Lung (tissue), 12 donors: ENCODE results near the gene C1QTNF5. TPM values are rescaled to one million over a fixed set of nuclear protein-coding genes. Genes with fewer than 3 reads are reported as not detected.

Source experiments
- ATAC-seq: fragments of 200-7000 bp; cut with Tn5 transposase; one replicate; pipeline ENCODE4 v1.9.1; 2020; ENCODE audit warnings: moderate number of reproducible peaks; ENCODE audit not compliant: insufficient read depth, low FRiP score
- DNase-seq, 3 donors: peaks; one replicate each; pipeline ENCODE4 v3.0.0-alpha.2; 2013 to 2017
- H3K27ac ChIP-seq, 2 donors: one replicate each; pipeline ENCODE4 v1.5.1; 2013; ENCODE audit warnings: mild to moderate bottlenecking in 2 of 2, moderate library complexity in 2 of 2, control low read depth in 1 of 2, inconsistent platforms in 1 of 2, low read depth in 1 of 2, low read length in 1 of 2
- H3K27me3 ChIP-seq, 3 donors: one replicate each; pipeline ENCODE4 v1.5.1; 2013; ENCODE audit warnings: low read length in 2 of 3; ENCODE audit not compliant: control insufficient read depth in 3 of 3, insufficient read depth in 3 of 3
- H3K36me3 ChIP-seq, 4 donors: one replicate each; pipeline ENCODE4 v1.5.1; 2013; ENCODE audit warnings: low read length in 4 of 4, mild to moderate bottlenecking in 1 of 4, moderate library complexity in 1 of 4; ENCODE audit not compliant: control insufficient read depth in 4 of 4, insufficient read depth in 4 of 4
- H3K4me1 ChIP-seq, 5 donors: one replicate each; pipeline ENCODE4 v1.5.1; 2013; ENCODE audit warnings: low read length in 5 of 5, mild to moderate bottlenecking in 2 of 5, moderate library complexity in 1 of 5; ENCODE audit not compliant: control insufficient read depth in 5 of 5, insufficient read depth in 5 of 5
- H3K4me3 ChIP-seq: one replicate; pipeline ENCODE4 v1.5.1; 2013; ENCODE audit warnings: mild to moderate bottlenecking, control low read depth, moderate library complexity
- H3K9ac ChIP-seq, 2 donors: one replicate each; pipeline ENCODE4 v1.5.1; 2013; ENCODE audit warnings: low read length in 2 of 2, control low read depth in 1 of 2; ENCODE audit not compliant: insufficient read depth in 1 of 2
- H3K9me3 ChIP-seq, 4 donors: one replicate each; pipeline ENCODE4 v1.5.1; 2013; ENCODE audit warnings: low read length in 3 of 4, mild to moderate bottlenecking in 1 of 4, moderate library complexity in 1 of 4; ENCODE audit not compliant: control insufficient read depth in 4 of 4, insufficient read depth in 3 of 4
- CTCF ChIP-seq: IDR thresholded peaks from 2 replicates; pipeline ENCODE4 v1.5.1; 2012; ENCODE audit warnings: mild to moderate bottlenecking; ENCODE audit errors: control extremely low read depth, extremely low read depth
- WGBS, 2 donors: extraction: QIAGEN DNeasy Blood & Tissue Kit; methylation state at CpG; one replicate each; pipeline ENCODE4 v1.1.7; 2013; 5-methylcytosine and 5-hydroxymethylcytosine counted together
- polyA plus RNA-seq, 2 donors: library from polyadenylated mRNA; stranded (reverse); fragments of 200-250 nt; gene quantifications; one replicate each; pipeline ENCODE4 v1.2.1, GENCODE V29; 2013
- total RNA-seq, 2 donors: library from RNA; depleted of rRNA in 1 of 2; stranded (reverse); fragments of >200 nt in 1 of 2; gene quantifications; one replicate each; pipeline ENCODE4 v1.2.1, GENCODE V29; 2014 to 2021
- donor health status: control.
- donor health status: control.
- donor health status: Bipolar disorder and iron deficiency.
- donor health status: healthy.
- donor health status: DM: yes; HTN: yes; CAD: no.

The C1QTNF5 gene
- total and polyA plus RNA-seq, 4 donors, result 20.2 to 34.9 (median 28.3) TPM

- no peaks in the 10 kb centered on the region for H3K27me3 ChIP-seq
- no peak overlapping the region for H3K9ac ChIP-seq
- 82 to 91% methylated on average over 8 of the region's 8 CpGs for WGBS, 2 donors
- no peak for ATAC-seq
- H3K4me1 ChIP-seq, result peaks cover 4 to 42% (median 19%) of the 10 kb centered on the region in 5 donors
- H3K36me3 ChIP-seq, result no peaks in the 10 kb centered on the region
- no peak overlapping the region for H3K4me3 ChIP-seq
- H3K27ac ChIP-seq, result peak overlapping the region in 1 of 2 donors; percentile 86
- no peak for TF ChIP-seq CTCF
- no peak for DNase-seq
- H3K9me3 ChIP-seq, result no peaks in the 10 kb centered on the region
Measured at GRCh38 chr11:119371067-119371601, 30.5 kb upstream of the C1QTNF5 start.

GRCh38 chr11:119370486-119371046, 29.9 kb upstream of the C1QTNF5 start:
- H3K4me3 ChIP-seq, result no peak overlapping the region
- H3K36me3 ChIP-seq, result no peaks in the 10 kb centered on the region
- WGBS, 2 donors, result 53 to 66% methylated on average over 8 of the region's 8 CpGs
- peaks cover 4 to 36% (median 18%) of the 10 kb centered on the region in 5 donors for H3K4me1 ChIP-seq
- DNase-seq (no peak), ATAC-seq (no peak)
- H3K27me3 ChIP-seq, result peaks cover 0 to under 1% (median 0%) of the 10 kb centered on the region in 3 donors
- H3K9me3 ChIP-seq, result no peaks in the 10 kb centered on the region
- no peak overlapping the region for H3K9ac ChIP-seq
- peak overlapping the region in 1 of 2 donors; percentile 86 for H3K27ac ChIP-seq
- TF ChIP-seq CTCF, result no peak

GRCh38 chr11:119369132-119369925, 28.6 kb upstream of the C1QTNF5 start:
- TF ChIP-seq CTCF, result no peak
- no peak for DNase-seq
- H3K4me3 ChIP-seq, result no peak overlapping the region

More at GRCh38 chr11:119369132-119369925, 28.6 kb upstream of the C1QTNF5 start:
- ATAC-seq, result no peak
- H3K27ac ChIP-seq, result peak overlapping the region in 1 of 2 donors; percentile 86
- H3K36me3 ChIP-seq, result no peaks in the 10 kb centered on the region
- peaks cover 4 to 24% (median 14%) of the 10 kb centered on the region in 5 donors for H3K4me1 ChIP-seq
- WGBS, 2 donors, result 74 to 89% methylated on average over 13 of the region's 13 CpGs
- no peaks in the 10 kb centered on the region for H3K9me3 ChIP-seq
- peaks cover 0 to 13% (median 9%) of the 10 kb centered on the region in 3 donors for H3K27me3 ChIP-seq
- no peak overlapping the region for H3K9ac ChIP-seq
